IPS DF 19.7 (cell line): ENCODE measurements around the gene FAM234B.

Experiments used
- DNase-seq: peaks from one replicate; pipeline ENCODE4 v3.0.0-alpha.2; 2013; ENCODE audit warnings: low read depth, low spot score

FAM234B gene

GRCh38 chr12:13091832-13092231 lies 47.7 kb downstream of the FAM234B start:
- no peak for DNase-seq

GRCh38 chr12:13093191-13093847 lies 49.1 kb downstream of the FAM234B start:
- DNase-seq, result no peak

- no peak for DNase-seq
These were observed 49.7 kb downstream of the FAM234B start for GRCh38 chr12:13093848-13094220.

- DNase-seq, result no peak
These were observed 50.2 kb downstream of the FAM234B start for GRCh38 chr12:13094367-13094766.

GRCh38 chr12:13095266-13095995 lies 51.2 kb downstream of the FAM234B start:
- no peak for DNase-seq

- no peak for DNase-seq
These were observed 53.4 kb downstream of the FAM234B start for GRCh38 chr12:13097491-13098011.

- no peak for DNase-seq
These were observed 55.1 kb downstream of the FAM234B start for GRCh38 chr12:13099066-13099843.

- DNase-seq, result no peak
These were observed 55.8 kb downstream of the FAM234B start for GRCh38 chr12:13099844-13100604.

GRCh38 chr12:13100605-13100881 lies 56.4 kb downstream of the FAM234B start:
- DNase-seq, result no peak

- no peak for DNase-seq
These were observed 56.9 kb downstream of the FAM234B start for GRCh38 chr12:13100882-13101769.

- DNase-seq, result no peak
These were observed 57.7 kb downstream of the FAM234B start for GRCh38 chr12:13101821-13102375.

GRCh38 chr12:13102461-13103195 lies 58.4 kb downstream of the FAM234B start:
- no peak for DNase-seq

GRCh38 chr12:13103391-13104033 lies 59.3 kb downstream of the FAM234B start, which contains the start of gene GSG1:
TSS of gene GSG1 (minus strand) at chr12:13103667. CDS start at chr12:13103512, 155 bp downstream.
- no peak for DNase-seq

- DNase-seq, result no peak
These were observed 60.2 kb downstream of the FAM234B start for GRCh38 chr12:13104409-13104808.

GRCh38 chr12:13105781-13106180 lies 61.6 kb downstream of the FAM234B start:
- DNase-seq, result no peak

GRCh38 chr12:13106666-13107065 lies 62.5 kb downstream of the FAM234B start:
- DNase-seq, result no peak

- no peak for DNase-seq
These were observed 68.8 kb downstream of the FAM234B start for GRCh38 chr12:13112968-13113367.

- DNase-seq, result no peak
These were observed 70.3 kb downstream of the FAM234B start for GRCh38 chr12:13114251-13115052.
